ENCODE measurements around the gene PRC1.
A peak's percentile ranks its signal among the peaks of the same experiment; 100 is the strongest.

PRC1 gene

DNA sequence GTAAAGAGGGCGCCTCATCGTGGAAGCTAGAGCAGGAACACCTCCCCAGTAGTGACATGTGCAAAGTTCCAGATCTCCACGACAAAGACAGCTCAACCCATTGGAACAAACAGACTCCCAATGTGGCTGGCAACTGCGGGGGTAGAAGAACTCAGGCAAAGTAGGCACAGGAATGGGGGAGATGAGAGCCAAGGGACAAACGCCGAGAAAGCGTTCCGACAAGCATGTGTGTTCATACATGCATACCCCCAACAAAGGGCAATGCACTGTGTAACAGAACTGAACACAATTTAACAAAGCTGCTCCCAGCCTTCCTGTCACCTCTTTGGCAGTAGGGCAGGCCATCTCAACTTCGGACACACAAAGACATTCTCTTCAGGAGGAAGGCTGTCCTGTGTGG, 28.1 kb downstream of the PRC1 start:
- TF ChIP-seq, protein P1, sequence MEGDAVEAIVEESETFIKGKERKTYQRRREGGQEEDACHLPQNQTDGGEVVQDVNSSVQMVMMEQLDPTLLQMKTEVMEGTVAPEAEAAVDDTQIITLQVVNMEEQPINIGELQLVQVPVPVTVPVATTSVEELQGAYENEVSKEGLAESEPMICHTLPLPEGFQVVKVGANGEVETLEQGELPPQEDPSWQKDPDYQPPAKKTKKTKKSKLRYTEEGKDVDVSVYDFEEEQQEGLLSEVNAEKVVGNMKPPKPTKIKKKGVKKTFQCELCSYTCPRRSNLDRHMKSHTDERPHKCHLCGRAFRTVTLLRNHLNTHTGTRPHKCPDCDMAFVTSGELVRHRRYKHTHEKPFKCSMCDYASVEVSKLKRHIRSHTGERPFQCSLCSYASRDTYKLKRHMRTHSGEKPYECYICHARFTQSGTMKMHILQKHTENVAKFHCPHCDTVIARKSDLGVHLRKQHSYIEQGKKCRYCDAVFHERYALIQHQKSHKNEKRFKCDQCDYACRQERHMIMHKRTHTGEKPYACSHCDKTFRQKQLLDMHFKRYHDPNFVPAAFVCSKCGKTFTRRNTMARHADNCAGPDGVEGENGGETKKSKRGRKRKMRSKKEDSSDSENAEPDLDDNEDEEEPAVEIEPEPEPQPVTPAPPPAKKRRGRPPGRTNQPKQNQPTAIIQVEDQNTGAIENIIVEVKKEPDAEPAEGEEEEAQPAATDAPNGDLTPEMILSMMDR (conservative IDR thresholded peaks at IDR 0.05; ENCODE audit: control insufficient read depth, insufficient read depth, low read depth, low read length): no peak
- no peak for DNase-seq (ENCODE audit: low read depth)
- no peak overlapping the region for H3K4me3 ChIP-seq (ENCODE audit: control insufficient read depth, low read depth, low read length)

DNA sequence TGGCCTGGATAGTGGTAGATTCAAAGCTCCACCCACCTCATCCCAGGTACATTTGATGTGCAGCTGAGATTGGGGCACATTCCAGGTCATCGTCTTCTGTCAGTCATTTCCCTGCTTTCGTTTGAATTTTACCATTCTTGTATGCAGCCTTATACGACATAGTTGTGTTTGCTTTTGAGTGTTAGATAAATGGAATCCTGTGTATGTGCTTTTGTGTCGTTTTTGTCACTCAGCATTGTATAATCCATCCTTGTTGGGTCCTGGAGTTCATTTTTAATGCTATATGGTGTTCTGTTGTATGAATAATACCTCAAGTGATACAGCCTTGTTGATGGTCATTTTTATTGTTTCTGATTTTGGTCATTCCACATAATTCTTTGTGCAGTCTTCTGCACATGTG, 32.3 kb downstream of the PRC1 start:
- DNase-seq (ENCODE audit: low read depth): no peak

DNA sequence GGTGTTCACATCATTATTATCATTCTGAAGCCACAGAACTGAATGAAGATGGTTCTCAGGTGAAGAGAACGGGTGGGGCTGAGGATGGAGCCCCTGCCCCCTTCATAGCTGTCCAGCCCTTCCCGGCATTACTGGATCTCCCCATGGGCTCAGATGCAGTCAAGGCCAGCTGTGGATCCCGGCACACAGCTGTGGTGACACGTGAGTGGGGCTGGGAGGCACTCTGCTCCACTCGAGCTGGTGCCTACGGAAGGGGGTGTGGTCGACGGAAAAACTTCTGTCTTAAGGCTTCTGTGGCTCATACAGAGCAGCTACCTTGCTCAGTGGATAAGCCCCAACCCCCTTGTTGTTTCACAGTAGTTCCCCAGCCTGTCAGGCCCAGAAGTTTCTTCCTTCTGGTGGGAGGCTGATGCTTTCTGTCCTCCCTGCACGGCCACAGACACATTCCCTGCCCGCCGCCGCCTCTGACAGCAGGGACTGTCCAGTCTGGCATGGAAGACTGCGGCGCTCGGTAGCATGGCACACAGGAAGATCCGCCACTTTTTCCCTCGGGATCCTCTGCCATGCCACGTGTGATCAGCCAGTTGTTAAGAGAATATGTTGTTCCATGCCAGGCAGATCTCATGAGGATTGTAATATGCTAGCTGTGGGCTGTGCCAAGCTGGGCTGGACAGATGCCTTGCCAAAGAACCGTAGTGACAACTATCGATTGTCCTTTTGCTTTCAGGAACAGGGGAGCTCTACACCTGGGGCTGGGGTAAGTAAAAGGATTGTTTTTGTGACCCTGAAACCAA, 33.8 kb downstream of the PRC1 start:
- no peak overlapping the region for H3K4me3 ChIP-seq (ENCODE audit: control insufficient read depth, low read depth, low read length)
- TF ChIP-seq, protein P1 (conservative IDR thresholded peaks at IDR 0.05; ENCODE audit: control insufficient read depth, insufficient read depth, low read depth, low read length): no peak
- DNase-seq (ENCODE audit: low read depth): no peak

More for the DNA sequence above, 32.3 kb downstream of the PRC1 start:
- no peak overlapping the region for H3K4me3 ChIP-seq (ENCODE audit: control insufficient read depth, low read depth, low read length)
- TF ChIP-seq, protein P1 (conservative IDR thresholded peaks at IDR 0.05; ENCODE audit: control insufficient read depth, insufficient read depth, low read depth, low read length): no peak

- no peak for DNase-seq (ENCODE audit: low read depth)
- TF ChIP-seq, protein P1 (conservative IDR thresholded peaks at IDR 0.05; ENCODE audit: control insufficient read depth, insufficient read depth, low read depth, low read length): no peak
- H3K4me3 ChIP-seq (ENCODE audit: control insufficient read depth, low read depth, low read length): no peak overlapping the region
Measured at GRCh38 chr15:90959894-90960293, 34.4 kb downstream of the PRC1 start.

DNA sequence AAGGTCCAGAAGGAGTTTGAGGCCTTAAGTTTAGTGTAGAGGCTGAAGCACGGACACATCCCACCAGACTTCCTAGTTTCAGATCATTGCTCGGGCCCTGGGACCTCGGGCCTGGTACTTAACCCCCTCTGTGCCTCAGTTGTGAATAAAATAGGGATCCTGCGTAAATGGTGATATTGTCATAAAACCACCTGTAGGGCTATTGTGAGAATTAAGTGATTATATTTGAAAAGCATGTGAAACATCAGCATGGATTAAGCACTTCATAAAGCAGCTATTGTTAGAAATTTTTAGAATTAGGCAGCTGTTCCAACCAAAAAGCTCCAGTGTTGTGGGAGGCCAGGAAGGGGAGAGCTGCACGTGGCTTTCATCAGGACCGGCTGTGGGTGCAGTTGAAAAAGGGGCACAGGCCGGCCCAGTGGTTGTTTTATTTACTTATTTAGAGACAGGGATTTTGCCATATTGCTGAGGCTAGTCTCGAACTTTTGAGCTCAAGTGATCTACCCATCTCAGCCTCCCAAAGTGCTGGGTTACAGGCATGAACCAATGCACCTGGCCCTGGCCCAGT, 35.2 kb downstream of the PRC1 start:
- H3K4me3 ChIP-seq (ENCODE audit: control insufficient read depth, low read depth, low read length): no peak overlapping the region
- TF ChIP-seq, protein P1 (conservative IDR thresholded peaks at IDR 0.05; ENCODE audit: control insufficient read depth, insufficient read depth, low read depth, low read length): no peak
- DNase-seq (ENCODE audit: low read depth): no peak

- TF ChIP-seq, protein P1 (conservative IDR thresholded peaks at IDR 0.05; ENCODE audit: control insufficient read depth, insufficient read depth, low read depth, low read length): no peak
- H3K4me3 ChIP-seq (ENCODE audit: control insufficient read depth, low read depth, low read length): peak overlapping the region; percentile 44
- no peak for DNase-seq (ENCODE audit: low read depth)
Measured at GRCh38 chr15:90957791-90958190, 36.5 kb downstream of the PRC1 start.
